ENCODE measurements around the gene PARP3.

GRCh38 chr3:51997172-51997571, 55.0 kb downstream of the PARP3 start:
- TF ChIP-seq MAFK (IDR thresholded peaks at IDR 0.05; ENCODE audit: low read depth, low read length) (no peak), E2F6 (IDR thresholded peaks at IDR 0.05) (no peak), CTCF (IDR thresholded peaks at IDR 0.05; ENCODE audit: control extremely low read depth in 1 of 3, insufficient read depth in 1 of 3, low read depth in 1 of 3, low read length in 3 of 3) (no peak), CREB1 (IDR thresholded peaks at IDR 0.05) (no peak)
